ENCODE results near the gene TPSG1.
"Not testable (repeated sequence)": the region's sequence is repeated elsewhere in the genome, so short reads cannot be mapped to it uniquely, and the experiment has no call there.

TPSG1 gene

GRCh38 chr16:1245452-1246020 is 20.5 kb upstream of the TPSG1 start:
- Mint-ChIP-seq H3K27ac (peak overlapping the region; percentile 93), H3K4me3 (no peak overlapping the region), H3K36me3 (ENCODE audit: low read depth) (no peaks in the 10 kb centered on the region), H3K27me3 (ENCODE audit: low read depth, poor library complexity) (peaks cover 39% of the 10 kb centered on the region), H3K9me3 (peaks cover 4% of the 10 kb centered on the region), H3K4me1 (peaks cover 23% of the 10 kb centered on the region)
- DNase-seq = no peak
- no peak for TF ChIP-seq CTCF (IDR thresholded peaks at IDR 0.05)

GRCh38 chr16:1244881-1245280 is 19.8 kb upstream of the TPSG1 start:
- DNase-seq = no peak
- Mint-ChIP-seq H3K36me3 (ENCODE audit: low read depth) (no peaks in the 10 kb centered on the region), H3K27me3 (ENCODE audit: low read depth, poor library complexity) (peaks cover 34% of the 10 kb centered on the region), H3K4me3 (no peak overlapping the region), H3K4me1 (peaks cover 23% of the 10 kb centered on the region), H3K27ac (no peak overlapping the region), H3K9me3 (peaks cover 4% of the 10 kb centered on the region)
- TF ChIP-seq CTCF (IDR thresholded peaks at IDR 0.05) = no peak

GRCh38 chr16:1243907-1244850 is 19.1 kb upstream of the TPSG1 start:
- H3K27me3 Mint-ChIP-seq (ENCODE audit: low read depth, poor library complexity) = peaks cover 34% of the 10 kb centered on the region

GRCh38 chr16:1243363-1243762 is 18.3 kb upstream of the TPSG1 start:
- H3K4me3 Mint-ChIP-seq; H3K36me3 Mint-ChIP-seq (ENCODE audit: low read depth); DNase-seq; H3K27ac Mint-ChIP-seq; H3K9me3 Mint-ChIP-seq: not testable (repeated sequence)
- peaks cover 23% of the 10 kb centered on the region for H3K4me1 Mint-ChIP-seq
- peaks cover 40% of the 10 kb centered on the region for H3K27me3 Mint-ChIP-seq (ENCODE audit: low read depth, poor library complexity)

More at GRCh38 chr16:1243907-1244850, 19.1 kb upstream of the TPSG1 start:
- not testable (repeated sequence) for H3K27ac Mint-ChIP-seq; H3K36me3 Mint-ChIP-seq (ENCODE audit: low read depth); H3K9me3 Mint-ChIP-seq; H3K4me3 Mint-ChIP-seq
- peaks cover 23% of the 10 kb centered on the region for H3K4me1 Mint-ChIP-seq
- DNase-seq = peak; percentile 1

- H3K4me3 Mint-ChIP-seq; DNase-seq; H3K27ac Mint-ChIP-seq; H3K9me3 Mint-ChIP-seq; H3K36me3 Mint-ChIP-seq (ENCODE audit: low read depth): not testable (repeated sequence)
- Mint-ChIP-seq H3K27me3 (ENCODE audit: low read depth, poor library complexity) (peaks cover 23% of the 10 kb centered on the region), H3K4me1 (peaks cover 24% of the 10 kb centered on the region)
Measured at GRCh38 chr16:1241081-1241480, 16.0 kb upstream of the TPSG1 start.

- not testable (repeated sequence) for H3K36me3 Mint-ChIP-seq (ENCODE audit: low read depth); H3K9me3 Mint-ChIP-seq; H3K27ac Mint-ChIP-seq; H3K4me3 Mint-ChIP-seq; DNase-seq
- Mint-ChIP-seq H3K4me1 (peaks cover 19% of the 10 kb centered on the region), H3K27me3 (ENCODE audit: low read depth, poor library complexity) (peaks cover 18% of the 10 kb centered on the region)
Measured at GRCh38 chr16:1240436-1240835, 15.4 kb upstream of the TPSG1 start, which contains the start of gene TPSAB1. TSS of gene TPSAB1 (plus strand) at chr16:1240705. CDS start at chr16:1240939, 234 bp downstream.

GRCh38 chr16:1239575-1239974 is 14.5 kb upstream of the TPSG1 start:
- H3K36me3 Mint-ChIP-seq (ENCODE audit: low read depth); H3K27ac Mint-ChIP-seq; DNase-seq; H3K9me3 Mint-ChIP-seq; H3K4me3 Mint-ChIP-seq: not testable (repeated sequence)
- H3K27me3 Mint-ChIP-seq (ENCODE audit: low read depth, poor library complexity) = peaks cover 11% of the 10 kb centered on the region
- peaks cover 14% of the 10 kb centered on the region for H3K4me1 Mint-ChIP-seq

GRCh38 chr16:1238909-1239308 is 13.8 kb upstream of the TPSG1 start:
- not testable (repeated sequence) for H3K4me3 Mint-ChIP-seq; H3K9me3 Mint-ChIP-seq; DNase-seq; H3K36me3 Mint-ChIP-seq (ENCODE audit: low read depth)
- Mint-ChIP-seq H3K27ac (peak overlapping the region; percentile 12), H3K27me3 (ENCODE audit: low read depth, poor library complexity) (peaks cover 11% of the 10 kb centered on the region), H3K4me1 (peaks cover 14% of the 10 kb centered on the region)
